ENCODE measurements around the gene TULP1. TPM values are rescaled to one million over a fixed set of nuclear protein-coding genes. Genes with fewer than 3 reads are reported as not detected.

TULP1 gene
- total RNA-seq, 3 donors from 2014 or later, result not detected

DNA sequence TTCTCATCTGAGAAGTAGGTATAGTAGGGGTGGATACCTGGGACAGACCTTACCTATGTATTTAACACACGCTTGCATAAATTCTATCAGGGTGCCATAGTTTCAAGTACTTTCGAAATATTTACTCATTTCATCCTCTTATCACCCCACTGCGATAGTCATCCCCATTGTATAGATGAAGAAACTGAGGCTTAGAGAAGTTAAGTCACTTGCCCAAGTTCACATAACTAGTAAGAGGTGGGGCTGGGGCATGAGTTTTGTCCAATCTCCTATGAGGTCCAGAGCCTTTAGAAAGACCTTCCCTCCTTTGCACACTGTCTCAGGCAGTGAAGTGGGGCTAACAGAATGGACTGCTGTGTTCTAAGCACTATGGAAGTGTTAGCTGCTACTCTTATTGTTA lies 6.2 kb downstream of the TULP1 start:
- intact Hi-C loops (cut with DNase I, micrococcal nuclease), result no loop called here
- no peaks in the 10 kb centered on the region for H3K9me3 ChIP-seq
- no peaks in the 10 kb centered on the region for H3K4me1 ChIP-seq (ENCODE audit: low read depth)
- TF ChIP-seq, protein P1, sequence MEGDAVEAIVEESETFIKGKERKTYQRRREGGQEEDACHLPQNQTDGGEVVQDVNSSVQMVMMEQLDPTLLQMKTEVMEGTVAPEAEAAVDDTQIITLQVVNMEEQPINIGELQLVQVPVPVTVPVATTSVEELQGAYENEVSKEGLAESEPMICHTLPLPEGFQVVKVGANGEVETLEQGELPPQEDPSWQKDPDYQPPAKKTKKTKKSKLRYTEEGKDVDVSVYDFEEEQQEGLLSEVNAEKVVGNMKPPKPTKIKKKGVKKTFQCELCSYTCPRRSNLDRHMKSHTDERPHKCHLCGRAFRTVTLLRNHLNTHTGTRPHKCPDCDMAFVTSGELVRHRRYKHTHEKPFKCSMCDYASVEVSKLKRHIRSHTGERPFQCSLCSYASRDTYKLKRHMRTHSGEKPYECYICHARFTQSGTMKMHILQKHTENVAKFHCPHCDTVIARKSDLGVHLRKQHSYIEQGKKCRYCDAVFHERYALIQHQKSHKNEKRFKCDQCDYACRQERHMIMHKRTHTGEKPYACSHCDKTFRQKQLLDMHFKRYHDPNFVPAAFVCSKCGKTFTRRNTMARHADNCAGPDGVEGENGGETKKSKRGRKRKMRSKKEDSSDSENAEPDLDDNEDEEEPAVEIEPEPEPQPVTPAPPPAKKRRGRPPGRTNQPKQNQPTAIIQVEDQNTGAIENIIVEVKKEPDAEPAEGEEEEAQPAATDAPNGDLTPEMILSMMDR (IDR thresholded peaks at IDR 0.05), result no peak
- no peak for DNase-seq
- ATAC-seq, result no peak
- H3K4me3 ChIP-seq, result no peak overlapping the region
- no peaks in the 10 kb centered on the region for H3K36me3 ChIP-seq (ENCODE audit: low read depth)

DNA sequence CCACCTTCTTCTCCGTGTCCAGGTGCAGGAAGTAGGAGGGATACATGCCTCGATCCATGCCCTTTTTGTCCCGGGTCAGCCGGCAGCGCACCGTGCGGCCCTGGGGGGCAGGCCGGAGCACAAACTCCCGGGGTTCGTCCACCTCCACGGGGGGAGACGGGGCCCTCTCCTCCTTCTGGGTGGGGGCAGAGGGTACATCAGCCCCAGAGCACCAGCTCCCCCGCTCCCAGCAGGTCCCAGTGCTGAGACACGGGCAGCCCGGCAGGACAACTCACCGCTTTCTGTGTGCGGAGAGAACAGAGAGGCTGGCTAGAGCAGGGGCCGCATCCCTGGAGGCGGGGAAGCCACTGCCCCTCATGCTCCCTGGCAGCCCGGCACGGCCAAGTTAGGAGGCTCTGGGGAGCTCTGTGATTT lies 6.7 kb downstream of the TULP1 start:
- ATAC-seq, result no peak
- TF ChIP-seq, protein P1 (IDR thresholded peaks at IDR 0.05), result no peak
- Histone ChIP-seq H3K36me3 (ENCODE audit: low read depth) (no peaks in the 10 kb centered on the region), H3K9me3 (no peaks in the 10 kb centered on the region), H3K4me3 (no peak overlapping the region), H3K4me1 (ENCODE audit: low read depth) (no peaks in the 10 kb centered on the region)
- intact Hi-C loops (cut with DNase I, micrococcal nuclease), result no loop called here
- no peak for DNase-seq

DNA sequence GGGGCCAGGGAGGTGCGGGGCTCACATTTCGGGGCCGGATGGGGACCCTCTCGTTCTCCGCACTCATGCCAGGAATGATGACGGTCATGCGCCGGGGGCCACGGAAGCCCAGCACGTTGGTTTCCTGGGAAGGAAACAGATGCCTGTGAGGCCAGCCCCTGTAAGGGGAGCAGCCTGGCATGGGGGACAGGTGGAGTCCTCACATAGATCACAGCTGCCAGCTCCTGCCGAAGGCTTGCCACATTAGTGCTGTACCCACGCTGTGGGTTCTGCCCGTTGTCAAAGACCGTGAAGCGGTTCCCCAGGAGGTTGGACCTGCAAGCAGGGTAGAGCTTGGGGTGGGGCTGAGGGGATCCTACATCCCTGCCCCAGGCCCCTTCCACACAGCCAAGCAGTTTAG lies 9.2 kb downstream of the TULP1 start:
- TF ChIP-seq, protein P1 (IDR thresholded peaks at IDR 0.05), result no peak
- DNase-seq (no peak), ATAC-seq (no peak)
- Histone ChIP-seq H3K4me1 (ENCODE audit: low read depth) (no peaks in the 10 kb centered on the region), H3K9me3 (no peaks in the 10 kb centered on the region), H3K36me3 (ENCODE audit: low read depth) (no peaks in the 10 kb centered on the region), H3K4me3 (no peak overlapping the region)
- intact Hi-C loops (cut with DNase I, micrococcal nuclease), result no loop called here

DNA sequence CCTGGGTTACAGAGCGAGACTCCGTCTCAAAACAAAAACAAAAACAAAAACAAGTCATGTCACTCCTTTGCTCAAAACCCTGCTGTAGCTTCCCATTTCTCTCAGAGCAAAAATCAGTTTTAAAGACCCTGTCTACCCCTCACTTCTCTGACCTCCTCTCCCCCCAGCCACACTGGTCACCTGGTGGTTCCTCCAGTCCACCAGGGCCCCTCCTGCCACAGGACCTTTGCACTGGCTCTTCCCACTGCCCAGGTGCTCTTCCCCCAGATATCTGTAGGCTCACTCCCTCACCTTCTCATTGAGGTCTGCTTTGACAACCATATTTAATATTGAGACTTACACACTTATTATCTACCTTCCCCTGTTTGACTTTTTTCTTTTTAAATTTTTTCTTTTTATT lies 10.9 kb downstream of the TULP1 start:
- TF ChIP-seq, protein P1 (IDR thresholded peaks at IDR 0.05), result no peak
- no peak for ATAC-seq
- no peaks in the 10 kb centered on the region for H3K9me3 ChIP-seq
- no peak overlapping the region for H3K4me3 ChIP-seq
- peaks cover 10% of the 10 kb centered on the region for H3K4me1 ChIP-seq (ENCODE audit: low read depth)
- intact Hi-C loops (cut with DNase I, micrococcal nuclease), result no loop called here
- no peaks in the 10 kb centered on the region for H3K36me3 ChIP-seq (ENCODE audit: low read depth)
- no peak for DNase-seq

DNA sequence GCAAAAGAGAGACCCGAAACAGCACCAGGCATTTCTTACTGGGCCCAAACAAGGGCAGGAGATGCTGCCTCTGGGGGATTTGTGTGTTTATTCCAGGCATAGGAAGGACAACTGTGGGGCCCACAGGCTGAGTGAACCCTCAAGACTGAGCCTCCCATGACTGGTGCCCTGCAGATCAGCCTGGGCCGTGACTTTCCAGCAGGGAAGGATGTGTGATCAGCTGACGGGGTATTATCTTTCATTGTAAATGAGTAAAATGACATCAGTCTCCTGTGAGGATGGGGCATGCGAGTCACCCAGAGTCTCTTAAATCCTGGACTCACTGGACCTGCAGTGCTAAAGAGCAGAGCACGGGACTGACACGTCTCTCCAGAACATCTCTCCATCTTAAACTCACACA lies 11.9 kb downstream of the TULP1 start:
- ATAC-seq (no peak), DNase-seq (no peak)
- Histone ChIP-seq H3K36me3 (ENCODE audit: low read depth) (no peaks in the 10 kb centered on the region), H3K4me1 (ENCODE audit: low read depth) (peaks cover 11% of the 10 kb centered on the region), H3K4me3 (no peak overlapping the region), H3K9me3 (no peaks in the 10 kb centered on the region)
- intact Hi-C loops (cut with DNase I, micrococcal nuclease), result no loop called here
- TF ChIP-seq, protein P1 (IDR thresholded peaks at IDR 0.05), result no peak

DNA sequence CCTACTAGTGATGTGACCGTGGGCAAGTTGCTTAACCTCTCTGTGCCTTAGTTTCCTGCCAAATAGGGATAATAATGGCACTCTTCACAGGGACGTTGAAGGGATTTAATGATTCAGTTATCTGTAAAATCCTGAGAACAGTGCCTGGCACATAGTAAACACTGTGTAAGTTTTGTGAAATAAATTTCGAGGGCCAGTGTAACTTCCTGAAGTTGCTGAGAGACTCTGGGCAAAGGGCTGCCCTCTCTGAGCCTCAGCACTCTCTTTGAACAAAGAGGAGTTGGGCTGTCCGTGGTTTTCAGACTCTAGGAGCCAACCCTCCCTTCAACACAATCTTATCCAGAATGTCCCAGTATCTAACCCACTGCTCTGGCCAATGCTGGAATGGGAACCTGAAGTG lies 13.3 kb downstream of the TULP1 start:
- Histone ChIP-seq H3K4me3 (no peak overlapping the region), H3K4me1 (ENCODE audit: low read depth) (peaks cover 23% of the 10 kb centered on the region), H3K36me3 (ENCODE audit: low read depth) (no peaks in the 10 kb centered on the region), H3K9me3 (no peaks in the 10 kb centered on the region)
- ATAC-seq (no peak), DNase-seq (no peak)
- intact Hi-C loops (cut with DNase I, micrococcal nuclease), result no loop called here
- TF ChIP-seq, protein P1 (IDR thresholded peaks at IDR 0.05), result no peak

Measured in mucosa of descending colon (tissue), 3 donors.